Chondrocyte (in vitro differentiated cells): ENCODE data around the gene ELMOD2. TPM values are rescaled to one million over a fixed set of nuclear protein-coding genes. Genes with fewer than 3 reads are reported as not detected.

Experiments
- DNase-seq: peaks from one replicate; pipeline ENCODE4 v3.0.0; 2021; ENCODE audit warnings: mixed read lengths, low spot score
- H3K27ac Mint-ChIP-seq: one replicate; pipeline ENCODE4 v1.8.0; 2021; ENCODE audit warnings: mild to moderate bottlenecking, moderate library complexity, mixed read lengths; ENCODE audit not compliant: unreplicated experiment
- H3K27me3 Mint-ChIP-seq: 2 replicates; pipeline ENCODE4 v1.8.0; 2021; ENCODE audit warnings: low read depth, mixed read lengths
- H3K36me3 Mint-ChIP-seq: 2 replicates; pipeline ENCODE4 v1.8.0; 2021; ENCODE audit warnings: low read depth, mixed read lengths
- H3K4me1 Mint-ChIP-seq: 2 replicates; pipeline ENCODE4 v1.8.0; 2021; ENCODE audit warnings: low read depth, mild to moderate bottlenecking, mixed read lengths
- H3K4me3 Mint-ChIP-seq: one replicate; pipeline ENCODE4 v1.8.0; 2021; ENCODE audit warnings: mild to moderate bottlenecking, moderate library complexity, mixed read lengths; ENCODE audit not compliant: unreplicated experiment
- H3K9me3 Mint-ChIP-seq: 2 replicates; pipeline ENCODE4 v1.8.0; 2021; ENCODE audit warnings: low read depth, mixed read lengths
- long read RNA-seq: library from polyadenylated mRNA; stranded (forward); transcript quantifications from one replicate; pipeline ENCODE4 v2.0.0, GENCODE V29; 2021
- total RNA-seq: library from RNA; stranded (reverse); gene quantifications from 3 replicates; pipeline ENCODE4 v1.2.1, GENCODE V29; 2021
- TF ChIP-seq, protein P1 (sequence below): fragments of 200-600 bp; sonication (generic); IDR thresholded peaks from 2 replicates; pipeline ENCODE4 v1.5.0; 2021; ENCODE audit warnings: antibody characterized with exemption, mild to moderate bottlenecking, moderate library complexity

The ELMOD2 gene, protein sequence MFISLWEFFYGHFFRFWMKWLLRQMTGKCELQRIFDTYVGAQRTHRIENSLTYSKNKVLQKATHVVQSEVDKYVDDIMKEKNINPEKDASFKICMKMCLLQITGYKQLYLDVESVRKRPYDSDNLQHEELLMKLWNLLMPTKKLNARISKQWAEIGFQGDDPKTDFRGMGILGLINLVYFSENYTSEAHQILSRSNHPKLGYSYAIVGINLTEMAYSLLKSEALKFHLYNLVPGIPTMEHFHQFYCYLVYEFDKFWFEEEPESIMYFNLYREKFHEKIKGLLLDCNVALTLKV
- total RNA-seq = 30.5 to 38.5 TPM (median 31.0 TPM) in 3 replicates
- long read RNA-seq, full-length matches to known transcripts = 53 of 75 reads
- long read RNA-seq, partial matches to known transcripts = 3 of 75 reads
- long read RNA-seq, other reads (novel, unspliced or antisense) = 19 of 75 reads

DNA sequence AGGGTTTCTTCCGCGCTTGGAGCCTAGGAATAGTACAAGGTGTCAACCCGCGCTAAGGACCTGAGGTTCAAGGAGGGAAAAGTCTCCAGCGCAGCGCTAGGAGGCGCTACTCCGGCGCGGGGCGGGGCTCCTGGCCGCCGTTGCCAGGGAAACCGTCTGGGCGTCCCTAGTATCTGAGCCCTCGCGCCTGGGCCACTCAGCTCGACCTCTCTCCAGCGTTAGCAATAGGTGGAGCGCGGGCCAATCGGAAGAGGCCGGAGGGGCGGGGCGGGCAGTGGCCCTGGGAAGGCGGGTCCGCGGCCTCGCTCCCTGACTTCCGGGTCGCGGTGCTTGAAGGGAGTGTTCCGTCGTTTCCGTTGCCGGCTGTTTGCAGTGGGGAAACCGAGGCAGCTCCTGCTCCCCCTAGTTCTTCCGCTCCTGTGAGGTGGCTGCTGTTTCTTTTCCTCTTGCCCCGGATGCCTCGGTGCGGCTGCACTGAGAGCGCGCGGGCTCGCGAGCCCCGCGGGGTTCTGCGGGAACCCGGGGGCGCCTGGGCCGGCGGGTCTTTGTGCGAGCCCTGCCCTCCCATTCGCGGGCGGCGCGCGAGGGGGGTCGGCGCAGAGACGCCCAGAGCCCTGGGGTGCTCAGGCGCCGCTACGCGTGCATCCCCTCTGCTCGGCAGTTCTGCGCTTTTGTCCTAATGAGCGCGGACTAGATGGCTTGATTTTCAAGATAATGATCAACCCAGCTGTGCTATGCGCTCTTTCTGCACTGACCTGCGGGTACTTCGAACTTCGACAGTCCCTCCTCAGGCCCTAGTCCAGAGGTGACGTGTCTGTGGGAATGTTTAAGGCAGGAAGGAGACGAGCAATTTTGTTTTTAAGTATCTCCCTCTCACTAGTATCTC is at the start of gene ELMOD2:
Gene ELMOD2 (plus strand): TSS at position 312 of the 886 bp plus-strand sequence. CDS start 1,261 bp downstream, outside the sequence.
- TF ChIP-seq, protein P1, sequence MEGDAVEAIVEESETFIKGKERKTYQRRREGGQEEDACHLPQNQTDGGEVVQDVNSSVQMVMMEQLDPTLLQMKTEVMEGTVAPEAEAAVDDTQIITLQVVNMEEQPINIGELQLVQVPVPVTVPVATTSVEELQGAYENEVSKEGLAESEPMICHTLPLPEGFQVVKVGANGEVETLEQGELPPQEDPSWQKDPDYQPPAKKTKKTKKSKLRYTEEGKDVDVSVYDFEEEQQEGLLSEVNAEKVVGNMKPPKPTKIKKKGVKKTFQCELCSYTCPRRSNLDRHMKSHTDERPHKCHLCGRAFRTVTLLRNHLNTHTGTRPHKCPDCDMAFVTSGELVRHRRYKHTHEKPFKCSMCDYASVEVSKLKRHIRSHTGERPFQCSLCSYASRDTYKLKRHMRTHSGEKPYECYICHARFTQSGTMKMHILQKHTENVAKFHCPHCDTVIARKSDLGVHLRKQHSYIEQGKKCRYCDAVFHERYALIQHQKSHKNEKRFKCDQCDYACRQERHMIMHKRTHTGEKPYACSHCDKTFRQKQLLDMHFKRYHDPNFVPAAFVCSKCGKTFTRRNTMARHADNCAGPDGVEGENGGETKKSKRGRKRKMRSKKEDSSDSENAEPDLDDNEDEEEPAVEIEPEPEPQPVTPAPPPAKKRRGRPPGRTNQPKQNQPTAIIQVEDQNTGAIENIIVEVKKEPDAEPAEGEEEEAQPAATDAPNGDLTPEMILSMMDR = peak; percentile 96
- H3K9me3 Mint-ChIP-seq = peaks cover 6% of the 10 kb centered on the region
- peaks cover 7% of the 10 kb centered on the region for H3K36me3 Mint-ChIP-seq
- H3K4me3 Mint-ChIP-seq = peak within 1 kb of the TSS; percentile 85
- H3K27ac Mint-ChIP-seq = peak within 1 kb of the TSS; percentile 89
- H3K27me3 Mint-ChIP-seq = no peaks in the 10 kb centered on the region
- H3K4me1 Mint-ChIP-seq = peaks cover 17% of the 10 kb centered on the region
- DNase-seq = peak; percentile 99

DNA sequence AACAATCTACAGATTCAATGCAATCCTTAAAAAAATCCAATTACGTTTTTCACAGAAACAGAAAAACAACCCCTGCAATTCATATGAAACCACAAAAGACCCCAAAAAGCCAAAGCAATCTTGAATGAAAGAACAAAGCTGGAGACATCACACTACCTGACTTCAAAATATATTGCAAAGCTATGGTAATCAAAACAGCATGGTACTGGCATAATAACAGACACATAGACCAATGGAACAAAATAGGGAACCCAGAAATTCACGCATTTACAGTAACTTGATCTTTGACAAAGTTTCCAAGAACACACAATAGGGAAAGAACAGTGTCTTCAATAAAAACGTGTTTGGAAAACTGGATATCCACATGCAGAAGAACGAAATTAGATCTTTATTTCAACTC is 40.5 kb upstream of the ELMOD2 start:
- H3K4me3 Mint-ChIP-seq = no peak overlapping the region
- no peak overlapping the region for H3K27ac Mint-ChIP-seq
- peaks cover 13% of the 10 kb centered on the region for H3K9me3 Mint-ChIP-seq
- H3K4me1 Mint-ChIP-seq = no peaks in the 10 kb centered on the region
- H3K27me3 Mint-ChIP-seq = peaks cover 18% of the 10 kb centered on the region
- H3K36me3 Mint-ChIP-seq = no peaks in the 10 kb centered on the region
- no peak for DNase-seq
- TF ChIP-seq, protein P1 = no peak

DNA sequence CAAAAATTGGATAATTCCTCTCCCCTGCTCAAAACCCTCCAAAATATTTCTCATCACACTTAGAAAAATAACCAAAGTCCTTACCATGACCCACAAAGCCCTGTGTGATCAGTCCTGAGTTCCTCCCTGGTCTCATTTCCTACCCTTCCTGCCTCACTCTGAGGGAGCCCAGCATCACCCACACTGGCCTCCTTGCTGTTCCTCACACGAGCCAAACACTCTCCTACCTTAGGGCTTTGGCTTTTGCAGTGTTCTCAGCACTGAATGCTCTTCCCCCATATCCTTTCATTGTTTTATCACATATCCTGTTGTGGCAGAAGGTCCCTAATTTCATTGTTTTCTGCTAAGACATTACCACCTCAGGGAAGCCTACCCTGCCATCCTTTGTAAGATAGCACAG is 38.0 kb upstream of the ELMOD2 start:
- Mint-ChIP-seq H3K36me3 (no peaks in the 10 kb centered on the region), H3K4me3 (no peak overlapping the region), H3K27me3 (peaks cover 23% of the 10 kb centered on the region), H3K9me3 (peaks cover 13% of the 10 kb centered on the region), H3K27ac (no peak overlapping the region), H3K4me1 (no peaks in the 10 kb centered on the region)
- no peak for DNase-seq
- TF ChIP-seq, protein P1 = no peak

DNA sequence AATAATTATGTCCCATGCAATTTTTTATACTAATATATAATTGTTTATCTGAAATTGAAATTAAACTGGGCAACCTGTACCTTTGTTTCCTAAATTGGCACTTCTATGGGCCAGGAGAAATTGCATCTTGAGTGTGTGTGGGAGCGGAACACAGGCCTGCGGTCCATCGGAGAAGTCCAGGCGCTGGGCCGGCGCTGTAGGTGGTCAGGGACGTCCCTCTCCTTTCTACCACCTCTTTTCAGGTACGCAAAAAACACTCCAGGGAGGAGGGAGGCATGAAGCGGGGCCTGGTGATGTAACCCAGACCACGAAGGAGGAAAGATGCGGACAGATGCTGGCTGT is 26.6 kb upstream of the ELMOD2 start:
- no peak overlapping the region for H3K27ac Mint-ChIP-seq
- peaks cover 4% of the 10 kb centered on the region for H3K4me1 Mint-ChIP-seq
- H3K36me3 Mint-ChIP-seq = no peaks in the 10 kb centered on the region
- peaks cover 49% of the 10 kb centered on the region for H3K27me3 Mint-ChIP-seq
- peak overlapping the region; percentile 63 for H3K4me3 Mint-ChIP-seq
- TF ChIP-seq, protein P1 = no peak
- no peaks in the 10 kb centered on the region for H3K9me3 Mint-ChIP-seq
- no peak for DNase-seq
